Upper lobe of left lung (tissue), 4 donors: Measurements from ENCODE around the gene TSPOAP1.

Source experiments
- EP300 ChIP-seq, 4 donors: sonication (generic); formaldehyde crosslinking; IDR thresholded peaks; one replicate each; pipeline ENCODE4 v1.5.1; 2017; ENCODE audit warnings: antibody characterized with exemption in 4 of 4, control low read depth in 2 of 4
- POLR2A ChIP-seq, 4 donors: fragments of 450-650 bp; IDR thresholded peaks; one replicate each; pipeline ENCODE4 v1.5.1; 2016 to 2017; ENCODE audit warnings: antibody characterized with exemption in 4 of 4, mild to moderate bottlenecking in 2 of 4
- TF ChIP-seq, protein P1 (sequence below), 6 experiments: fragments of 450-650 bp in 4 of 6; fragments of 200-600 bp in 2 of 6; sonication (generic) in 2 of 6; IDR thresholded peaks; one replicate each; pipeline ENCODE4 v1.5.1; 2016 to 2019; ENCODE audit warnings: antibody characterized with exemption in 6 of 6

DNA sequence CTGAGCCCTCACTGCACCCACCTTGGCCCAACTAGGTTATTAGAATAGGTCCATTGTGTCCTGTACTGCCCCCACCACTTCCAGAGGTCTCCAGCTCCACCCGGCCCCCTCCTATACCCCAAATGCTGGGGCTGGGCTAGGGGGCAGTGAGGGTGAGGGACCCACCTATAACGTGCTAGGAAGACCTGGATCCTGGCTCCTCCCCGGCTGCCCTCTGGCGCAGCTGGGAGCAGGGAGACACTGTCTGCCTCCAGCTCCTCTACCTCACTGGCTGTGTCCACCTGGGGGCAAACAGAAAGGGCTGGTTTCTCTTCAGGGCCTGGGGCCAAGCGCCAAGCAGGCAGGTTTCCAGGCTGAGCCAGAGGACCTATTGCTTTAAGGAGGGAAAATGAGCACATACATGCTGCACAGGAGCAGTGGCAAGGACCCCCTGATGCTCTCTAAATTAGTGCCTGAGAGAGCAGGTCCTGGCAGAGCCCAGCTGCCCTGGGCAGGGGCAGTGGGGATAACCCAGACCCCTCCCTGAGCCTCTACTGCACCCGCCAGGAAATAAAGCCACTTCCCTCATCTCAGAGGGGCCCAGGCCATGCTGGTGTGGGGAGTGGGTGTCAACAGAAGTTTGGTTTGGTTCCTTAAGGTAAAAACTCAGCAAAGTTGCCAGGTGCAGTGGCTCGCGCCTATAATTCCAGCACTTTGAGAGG, 12.2 kb downstream of the TSPOAP1 start:
- TF ChIP-seq, protein P1, sequence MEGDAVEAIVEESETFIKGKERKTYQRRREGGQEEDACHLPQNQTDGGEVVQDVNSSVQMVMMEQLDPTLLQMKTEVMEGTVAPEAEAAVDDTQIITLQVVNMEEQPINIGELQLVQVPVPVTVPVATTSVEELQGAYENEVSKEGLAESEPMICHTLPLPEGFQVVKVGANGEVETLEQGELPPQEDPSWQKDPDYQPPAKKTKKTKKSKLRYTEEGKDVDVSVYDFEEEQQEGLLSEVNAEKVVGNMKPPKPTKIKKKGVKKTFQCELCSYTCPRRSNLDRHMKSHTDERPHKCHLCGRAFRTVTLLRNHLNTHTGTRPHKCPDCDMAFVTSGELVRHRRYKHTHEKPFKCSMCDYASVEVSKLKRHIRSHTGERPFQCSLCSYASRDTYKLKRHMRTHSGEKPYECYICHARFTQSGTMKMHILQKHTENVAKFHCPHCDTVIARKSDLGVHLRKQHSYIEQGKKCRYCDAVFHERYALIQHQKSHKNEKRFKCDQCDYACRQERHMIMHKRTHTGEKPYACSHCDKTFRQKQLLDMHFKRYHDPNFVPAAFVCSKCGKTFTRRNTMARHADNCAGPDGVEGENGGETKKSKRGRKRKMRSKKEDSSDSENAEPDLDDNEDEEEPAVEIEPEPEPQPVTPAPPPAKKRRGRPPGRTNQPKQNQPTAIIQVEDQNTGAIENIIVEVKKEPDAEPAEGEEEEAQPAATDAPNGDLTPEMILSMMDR (IDR thresholded peaks at IDR 0.05): no peak
- no peak for TF ChIP-seq POLR2A (IDR thresholded peaks at IDR 0.05)
- no peak for TF ChIP-seq EP300 (IDR thresholded peaks at IDR 0.05)
